ENCODE measurements around the gene PARD3B.

DNA sequence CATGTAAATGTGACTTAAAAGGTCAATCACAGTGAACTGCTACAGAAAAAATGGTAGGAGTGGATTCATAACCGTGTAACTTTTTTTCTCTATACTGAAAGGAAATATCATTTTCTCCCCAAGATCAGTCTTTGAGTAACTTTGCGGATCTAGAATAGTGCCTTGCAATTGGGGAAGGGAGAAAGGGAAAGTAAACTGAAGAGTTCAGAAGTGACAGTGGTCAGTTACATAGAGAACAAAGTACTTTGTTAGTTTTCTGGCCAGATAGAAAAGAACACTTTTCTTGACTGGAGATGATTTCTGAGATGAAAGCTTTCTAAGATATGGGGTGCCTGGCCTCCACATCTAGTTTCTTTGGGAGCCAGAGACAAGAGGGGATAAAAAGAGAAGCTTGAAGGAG lies 26.6 kb downstream of the PARD3B start:
- TF ChIP-seq, protein P1, sequence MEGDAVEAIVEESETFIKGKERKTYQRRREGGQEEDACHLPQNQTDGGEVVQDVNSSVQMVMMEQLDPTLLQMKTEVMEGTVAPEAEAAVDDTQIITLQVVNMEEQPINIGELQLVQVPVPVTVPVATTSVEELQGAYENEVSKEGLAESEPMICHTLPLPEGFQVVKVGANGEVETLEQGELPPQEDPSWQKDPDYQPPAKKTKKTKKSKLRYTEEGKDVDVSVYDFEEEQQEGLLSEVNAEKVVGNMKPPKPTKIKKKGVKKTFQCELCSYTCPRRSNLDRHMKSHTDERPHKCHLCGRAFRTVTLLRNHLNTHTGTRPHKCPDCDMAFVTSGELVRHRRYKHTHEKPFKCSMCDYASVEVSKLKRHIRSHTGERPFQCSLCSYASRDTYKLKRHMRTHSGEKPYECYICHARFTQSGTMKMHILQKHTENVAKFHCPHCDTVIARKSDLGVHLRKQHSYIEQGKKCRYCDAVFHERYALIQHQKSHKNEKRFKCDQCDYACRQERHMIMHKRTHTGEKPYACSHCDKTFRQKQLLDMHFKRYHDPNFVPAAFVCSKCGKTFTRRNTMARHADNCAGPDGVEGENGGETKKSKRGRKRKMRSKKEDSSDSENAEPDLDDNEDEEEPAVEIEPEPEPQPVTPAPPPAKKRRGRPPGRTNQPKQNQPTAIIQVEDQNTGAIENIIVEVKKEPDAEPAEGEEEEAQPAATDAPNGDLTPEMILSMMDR (IDR thresholded peaks at IDR 0.05): no peak
- no peak for TF ChIP-seq POLR2AphosphoS5 (IDR thresholded peaks at IDR 0.05; ENCODE audit: insufficient read depth in 1 of 2, low read depth in 1 of 2)
- TF ChIP-seq POLR2A (IDR thresholded peaks at IDR 0.05): no peak
